Inflammatory macrophage treated with lipopolysaccharide for 4 hours (primary cell): ENCODE measurements around the gene MEX3A.
"Not testable (repeated sequence)": the region's sequence is repeated elsewhere in the genome, so short reads cannot be mapped to it uniquely, and the experiment has no call there.

ENCODE experiments used
- DNase-seq: peaks from one replicate; pipeline ENCODE4 v3.0.0-alpha.2; 2020

MEX3A gene

GRCh38 chr1:156082309-156083091 lies at the start of gene MEX3A:
TSS of gene MEX3A (minus strand) at chr1:156082465. CDS start at chr1:156081998, 467 bp downstream.
- peak; percentile 54 for DNase-seq

- no peak for DNase-seq
Observed at GRCh38 chr1:156130578-156130942, 48.3 kb upstream of the MEX3A start.

GRCh38 chr1:156129687-156130577 lies 47.7 kb upstream of the MEX3A start:
- DNase-seq, result peak; percentile 57

GRCh38 chr1:156128654-156129597 lies 46.7 kb upstream of the MEX3A start:
- no peak for DNase-seq

GRCh38 chr1:156128308-156128653 lies 46.0 kb upstream of the MEX3A start:
- no peak for DNase-seq

GRCh38 chr1:156126630-156127534 lies 44.6 kb upstream of the MEX3A start:
- peak; percentile 90 for DNase-seq

GRCh38 chr1:156126043-156126629 lies 43.9 kb upstream of the MEX3A start:
- DNase-seq, result peak; percentile 86

- DNase-seq, result not testable (repeated sequence)
Observed at GRCh38 chr1:156125544-156125943, 43.3 kb upstream of the MEX3A start.

- no peak for DNase-seq
Observed at GRCh38 chr1:156124557-156125483, 42.6 kb upstream of the MEX3A start.

- peak; percentile 89 for DNase-seq
Observed at GRCh38 chr1:156123356-156124196, 41.3 kb upstream of the MEX3A start.

- peak; percentile 33 for DNase-seq
Observed at GRCh38 chr1:156122519-156123355, 40.5 kb upstream of the MEX3A start.

GRCh38 chr1:156122086-156122485 lies 39.8 kb upstream of the MEX3A start:
- DNase-seq, result no peak

- no peak for DNase-seq
Observed at GRCh38 chr1:156121457-156121856, 39.2 kb upstream of the MEX3A start.

- DNase-seq, result not testable (repeated sequence)
Observed at GRCh38 chr1:156121005-156121404, 38.7 kb upstream of the MEX3A start.

GRCh38 chr1:156120318-156120717 lies 38.1 kb upstream of the MEX3A start:
- no peak for DNase-seq

- DNase-seq, result peak; percentile 94
Observed at GRCh38 chr1:156119503-156120209, 37.4 kb upstream of the MEX3A start.

GRCh38 chr1:156118177-156118868 lies 36.1 kb upstream of the MEX3A start:
- no peak for DNase-seq
